Right ventricle myocardium inferior (tissue), 1 donor: Measurements from ENCODE around the gene RAB11FIP3. TPM values are rescaled to one million over a fixed set of nuclear protein-coding genes. Genes with fewer than 3 reads are reported as not detected.
"Not testable (repeated sequence)": the region's sequence is repeated elsewhere in the genome, so short reads cannot be mapped to it uniquely, and the experiment has no call there.

Source experiments
- ATAC-seq: fragments of 200-7000 bp; cut with Tn5 transposase; one replicate; pipeline ENCODE4 v1.9.1; 2020; ENCODE audit warnings: mild to moderate bottlenecking, moderate library complexity
- DNase-seq: peaks from one replicate; pipeline ENCODE4 v3.0.0; 2021; ENCODE audit errors: missing footprints
- intact Hi-C: fragments of 100-400 bp; cut with DNase I; formaldehyde crosslinking; loops from one replicate; pipeline ENCODE4 v1.11.0; 2022
- total RNA-seq: library from RNA; stranded (reverse); fragmentation: NEBNext Ultra II Directional; extraction: Animal tissue kit (Norgen Biotek cat#: 25700); gene quantifications from one replicate; pipeline ENCODE4 v1.2.1, GENCODE V29; 2021
- donor health status: DM: no; HTN: yes; CAD: no; lungs with severe emphysema.

The RAB11FIP3 gene
- total RNA-seq, 1 donor from 2014 or later = 23.3 TPM

DNA sequence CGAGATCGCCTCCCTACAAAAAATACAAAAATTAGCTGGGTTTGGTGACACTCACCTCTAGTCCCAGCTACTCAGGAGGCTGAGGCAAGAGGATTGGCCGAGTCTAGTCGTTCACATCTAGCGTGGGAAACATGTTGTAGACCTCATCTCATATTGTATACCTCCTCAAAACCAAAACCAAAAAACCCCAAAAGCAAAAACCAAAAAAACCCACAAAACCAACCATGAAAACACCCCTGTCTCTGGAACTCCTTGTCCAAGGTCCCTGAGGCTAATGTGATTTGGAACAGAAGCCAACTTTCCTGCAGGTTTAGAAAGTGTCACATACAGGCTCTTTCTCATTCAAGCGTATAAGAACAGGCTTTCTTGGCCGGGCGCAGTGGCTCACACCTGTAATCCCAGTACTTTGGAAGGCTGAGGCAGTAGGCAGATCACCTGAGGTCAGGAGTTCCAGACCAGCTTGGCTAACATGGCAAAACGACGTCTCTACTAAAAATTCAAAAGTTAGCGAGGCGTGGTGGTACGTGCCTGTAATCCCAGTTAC is 29.0 kb downstream of the RAB11FIP3 start:
- no peak for DNase-seq
- intact Hi-C loops = no loop called here
- ATAC-seq = no peak

DNA sequence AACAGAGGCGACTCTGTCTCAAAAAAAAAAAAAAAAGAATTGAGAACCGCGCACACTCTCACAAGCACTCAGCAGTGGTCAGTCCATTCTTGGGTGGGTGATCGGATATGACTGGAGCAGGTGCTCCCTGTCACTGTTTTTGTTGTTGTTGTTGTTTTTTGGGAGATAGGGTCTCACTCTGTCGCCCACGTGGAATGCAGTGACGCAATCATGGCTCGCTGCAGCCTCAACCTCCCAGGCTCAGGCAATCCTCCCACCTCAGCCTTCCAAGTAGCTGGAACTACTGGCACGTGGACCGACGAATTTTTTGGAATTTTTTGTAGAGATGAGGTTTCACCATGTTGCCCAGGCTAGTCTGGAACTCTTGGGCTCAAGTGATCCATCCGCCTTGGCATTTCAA is 30.0 kb downstream of the RAB11FIP3 start:
- no peak for ATAC-seq
- intact Hi-C loops = no loop called here
- DNase-seq = no peak

DNA sequence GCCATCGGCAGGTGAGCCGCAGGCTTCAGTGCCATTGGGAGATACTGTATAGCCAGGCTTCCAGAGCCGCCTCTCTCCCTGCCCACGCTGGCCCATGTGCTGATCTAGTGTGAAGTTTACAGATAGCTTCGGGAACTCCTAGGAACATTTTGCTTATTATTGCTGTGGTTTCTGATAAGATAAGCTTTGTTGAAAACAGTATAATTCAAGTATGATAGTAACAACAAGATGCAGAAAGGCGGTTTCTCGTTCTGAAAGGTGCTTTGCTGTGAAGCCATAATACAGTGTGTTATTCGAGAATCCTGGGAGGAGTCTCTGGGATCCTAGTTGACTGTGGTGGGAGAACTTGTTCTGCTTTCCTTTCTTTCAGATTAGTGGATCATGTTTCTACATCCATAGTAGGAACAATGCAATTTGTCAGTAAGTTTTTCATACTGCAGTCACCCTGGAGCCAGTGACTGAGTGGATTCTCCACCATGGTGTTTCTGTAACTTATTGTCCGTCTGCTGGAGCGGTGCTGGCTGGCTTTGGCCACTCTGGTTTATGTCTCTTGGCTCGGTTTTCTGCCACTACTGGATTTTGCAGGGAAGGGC is 31.5 kb downstream of the RAB11FIP3 start:
- DNase-seq (no peak), ATAC-seq (peak; percentile 44)
- intact Hi-C loops = no loop called here

DNA sequence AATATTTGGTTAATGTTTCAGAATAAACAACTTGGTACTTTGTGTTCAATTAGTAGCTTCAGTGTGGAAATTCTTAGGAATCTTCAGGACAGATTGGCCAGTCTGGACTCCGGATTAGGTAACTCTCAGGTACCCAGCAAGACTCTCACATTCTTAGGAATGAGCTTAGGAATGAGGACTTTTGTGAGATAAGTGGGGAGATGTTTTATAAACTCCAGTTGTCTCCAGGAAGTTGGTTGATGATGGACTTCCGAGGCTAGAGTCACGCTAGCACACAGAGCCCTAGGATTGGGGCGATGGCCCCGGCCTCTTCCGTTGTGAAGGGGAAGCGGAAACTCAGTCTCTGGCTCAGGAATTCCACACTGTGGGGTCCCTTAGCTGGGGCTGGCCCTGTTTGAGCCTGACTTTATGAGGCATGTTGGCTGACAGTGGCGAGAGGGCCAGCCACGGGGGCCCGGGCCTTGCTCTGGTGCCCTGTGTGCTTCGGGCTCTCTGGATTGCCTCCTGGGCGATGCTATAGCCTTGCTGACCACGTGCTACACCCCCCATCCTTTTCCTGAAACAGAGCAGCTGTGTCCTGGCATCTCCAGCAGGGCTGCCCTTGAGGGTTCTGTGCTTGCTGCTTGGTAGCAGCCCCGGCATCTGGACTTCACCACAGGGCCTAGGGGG is 32.4 kb downstream of the RAB11FIP3 start:
- ATAC-seq (peak; percentile 18), DNase-seq (no peak)
- intact Hi-C loops = no loop called here

- ATAC-seq (no peak), DNase-seq (no peak)
- intact Hi-C loops = no loop called here
Observed at GRCh38 chr16:459761-460160, 34.3 kb downstream of the RAB11FIP3 start.

DNA sequence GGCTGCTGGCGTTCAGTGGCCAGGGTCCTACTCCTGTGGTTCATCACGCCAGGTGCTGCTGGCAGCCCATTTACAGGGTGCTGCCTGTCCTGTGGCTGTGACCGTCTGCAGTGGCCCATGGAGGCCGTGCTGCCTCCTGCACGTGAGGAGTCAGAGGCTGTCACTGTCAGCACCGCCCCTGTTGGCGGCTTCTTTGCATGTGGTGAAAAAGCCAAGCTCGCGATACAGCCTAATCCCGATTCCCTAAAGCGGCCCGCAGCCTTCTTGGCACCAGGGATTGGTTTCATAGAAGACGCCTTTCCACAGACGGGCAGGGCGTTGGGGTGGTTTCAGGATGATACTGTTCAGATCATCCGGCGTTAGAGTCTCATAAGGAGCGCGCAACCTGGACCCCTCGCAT is 35.3 kb downstream of the RAB11FIP3 start:
- ATAC-seq (no peak), DNase-seq (no peak)
- intact Hi-C loops = no loop called here

- no peak for DNase-seq
- intact Hi-C loops = no loop called here
- ATAC-seq = no peak
Observed at GRCh38 chr16:463071-463470, 37.6 kb downstream of the RAB11FIP3 start.

DNA sequence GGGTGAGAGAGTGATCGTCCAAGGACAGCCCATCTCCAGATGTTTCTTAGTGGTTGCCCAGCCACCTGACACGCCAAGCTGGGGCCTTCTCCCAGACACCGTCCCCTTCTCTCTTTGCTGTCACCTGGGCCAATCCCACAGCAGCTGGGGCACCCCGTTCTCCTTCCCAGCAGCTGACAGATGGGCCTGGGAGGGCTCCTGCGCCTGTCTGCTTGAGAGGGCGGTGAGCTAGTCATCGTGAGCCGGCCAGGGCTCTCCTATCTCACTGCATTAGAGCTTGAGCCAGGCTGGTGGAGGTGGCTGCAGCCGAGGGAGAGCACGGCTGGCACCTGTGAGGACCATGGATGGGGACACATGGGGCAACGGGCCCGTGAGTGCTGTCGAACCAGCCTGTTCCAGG is 41.2 kb downstream of the RAB11FIP3 start:
- no peak for DNase-seq
- ATAC-seq = no peak
- intact Hi-C loops = no loop called here

GRCh38 chr16:467249-467871 is 41.9 kb downstream of the RAB11FIP3 start:
- ATAC-seq, intact Hi-C loops, DNase-seq: not testable (repeated sequence)

DNA sequence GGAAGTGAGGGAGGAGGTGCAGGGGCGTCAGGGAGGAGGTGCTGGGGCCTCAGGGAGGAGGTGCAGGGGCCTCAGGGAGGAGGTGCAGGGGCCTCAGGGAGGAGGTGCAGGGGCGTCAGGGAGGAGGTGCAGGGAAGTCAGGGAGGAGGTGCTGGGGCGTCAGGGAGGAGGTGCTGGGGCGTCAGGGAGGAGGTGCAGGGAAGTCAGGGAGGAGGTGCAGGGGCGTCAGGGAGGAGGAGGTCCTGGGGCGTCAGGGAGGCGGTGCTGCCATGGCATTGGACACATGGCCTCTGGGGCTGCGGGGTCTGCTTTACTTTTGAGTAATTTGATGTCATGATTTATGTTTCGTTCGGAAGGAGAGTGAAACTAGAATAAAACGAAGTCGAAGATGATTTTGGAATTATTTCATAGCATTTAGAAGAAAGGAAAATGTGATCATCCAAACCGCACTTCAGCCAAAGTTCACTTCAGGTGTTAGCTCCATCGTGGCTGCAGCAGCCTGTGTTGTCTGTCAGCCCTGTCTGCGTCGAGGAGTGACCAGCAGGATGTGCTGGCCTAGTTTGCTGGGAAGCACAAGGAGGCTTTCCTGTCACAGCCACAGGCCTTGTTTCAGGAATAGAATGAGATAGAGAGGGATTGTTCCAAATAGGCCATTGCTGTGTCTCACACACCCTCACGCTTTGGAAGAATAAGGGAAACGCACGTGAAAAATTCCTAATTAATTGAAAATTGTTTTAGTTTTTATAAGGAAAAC is 42.8 kb downstream of the RAB11FIP3 start:
- DNase-seq = no peak
- ATAC-seq = no peak
- intact Hi-C loops = no loop called here

DNA sequence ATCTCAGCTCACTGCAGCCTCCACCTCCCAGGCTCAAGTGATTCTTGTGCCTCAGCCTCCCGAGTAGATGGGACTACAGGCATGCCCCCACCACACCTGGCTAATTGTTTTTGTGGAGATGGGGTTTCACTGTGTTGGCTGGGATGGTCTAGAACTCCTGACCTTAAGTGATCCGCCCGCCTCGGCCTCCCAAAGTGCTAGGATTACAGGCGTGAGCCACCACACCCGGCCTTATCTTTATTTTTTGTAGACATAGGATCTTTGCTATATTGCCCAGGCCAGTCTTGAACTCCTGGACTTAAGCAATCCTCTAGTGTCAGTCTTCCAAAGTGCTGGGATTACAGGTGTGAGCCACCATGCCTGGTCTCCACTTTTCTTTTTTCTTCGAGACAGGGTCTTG is 44.0 kb downstream of the RAB11FIP3 start:
- DNase-seq, ATAC-seq, intact Hi-C loops: not testable (repeated sequence)

GRCh38 chr16:470418-470817 is 45.0 kb downstream of the RAB11FIP3 start:
- intact Hi-C loops = loop anchor here (5.0 kb wide), 1 partner anchor 43 kb away; the partner anchor contains the start of gene RAB11FIP3
- ATAC-seq (no peak), DNase-seq (no peak)

DNA sequence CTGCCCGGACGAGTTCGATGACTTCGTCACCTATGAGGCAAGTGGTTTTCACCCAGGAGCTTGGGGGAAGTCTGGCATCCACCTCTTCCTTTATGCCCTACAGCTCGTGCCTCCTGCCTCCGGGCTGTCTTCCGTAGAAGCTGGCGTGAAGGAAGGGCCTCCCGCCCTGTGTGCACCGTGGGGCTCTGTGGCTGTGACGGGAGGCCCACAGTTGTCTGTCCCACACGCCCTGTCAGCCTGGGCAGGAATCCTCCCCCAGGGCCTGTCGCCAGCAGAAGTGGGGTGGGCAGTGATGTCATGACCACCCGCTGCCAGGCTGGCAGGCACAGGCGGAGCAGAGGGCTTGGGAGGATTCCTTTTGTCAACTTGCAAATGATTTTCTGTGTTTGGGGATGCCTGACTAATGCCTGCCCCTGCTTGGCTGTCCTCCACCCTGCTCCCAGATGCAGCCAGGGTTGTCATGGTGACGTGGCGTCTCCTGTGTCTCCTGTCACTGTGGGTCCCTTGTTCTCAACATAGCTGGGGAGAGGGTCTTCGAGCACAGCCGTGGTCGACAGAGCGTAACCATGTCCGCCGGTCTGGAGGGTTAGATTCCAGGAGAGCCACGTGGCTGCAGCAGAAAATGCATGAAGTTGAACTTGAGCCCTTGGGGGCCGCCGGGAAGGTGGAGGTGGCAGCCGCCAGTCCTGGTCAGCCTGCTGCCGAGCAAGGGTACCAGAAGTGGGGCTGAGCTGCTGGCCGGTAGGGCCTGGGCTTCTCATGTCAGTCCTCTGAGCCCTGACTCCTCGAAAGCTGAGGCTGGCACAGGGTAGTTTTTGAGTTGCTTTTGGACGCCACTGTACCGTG is 46.1 kb downstream of the RAB11FIP3 start:
- DNase-seq (no peak), ATAC-seq (peak; percentile 24)
- intact Hi-C loops = loop anchor here (5.0 kb wide), 1 partner anchor 44 kb away; the partner anchor contains the start of gene RAB11FIP3

DNA sequence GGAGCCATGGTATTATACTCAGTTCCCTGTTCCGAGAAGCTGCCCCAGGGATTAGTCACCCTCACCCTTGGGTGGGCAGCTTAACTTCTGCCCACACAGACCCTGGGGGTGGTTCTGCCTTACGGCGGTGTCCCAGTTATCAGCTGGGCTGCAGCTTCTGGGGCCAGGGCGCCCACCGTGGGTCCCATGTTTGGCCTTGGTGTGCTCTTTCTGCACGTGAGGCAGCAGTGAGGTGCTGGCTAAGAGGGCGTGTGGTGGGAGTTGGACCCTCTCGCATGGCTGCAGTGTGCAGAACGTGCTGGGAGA is 46.7 kb downstream of the RAB11FIP3 start:
- intact Hi-C loops = loop anchor here (5.0 kb wide), 1 partner anchor 45 kb away; the partner anchor contains the start of gene RAB11FIP3
- no peak for ATAC-seq

DNA sequence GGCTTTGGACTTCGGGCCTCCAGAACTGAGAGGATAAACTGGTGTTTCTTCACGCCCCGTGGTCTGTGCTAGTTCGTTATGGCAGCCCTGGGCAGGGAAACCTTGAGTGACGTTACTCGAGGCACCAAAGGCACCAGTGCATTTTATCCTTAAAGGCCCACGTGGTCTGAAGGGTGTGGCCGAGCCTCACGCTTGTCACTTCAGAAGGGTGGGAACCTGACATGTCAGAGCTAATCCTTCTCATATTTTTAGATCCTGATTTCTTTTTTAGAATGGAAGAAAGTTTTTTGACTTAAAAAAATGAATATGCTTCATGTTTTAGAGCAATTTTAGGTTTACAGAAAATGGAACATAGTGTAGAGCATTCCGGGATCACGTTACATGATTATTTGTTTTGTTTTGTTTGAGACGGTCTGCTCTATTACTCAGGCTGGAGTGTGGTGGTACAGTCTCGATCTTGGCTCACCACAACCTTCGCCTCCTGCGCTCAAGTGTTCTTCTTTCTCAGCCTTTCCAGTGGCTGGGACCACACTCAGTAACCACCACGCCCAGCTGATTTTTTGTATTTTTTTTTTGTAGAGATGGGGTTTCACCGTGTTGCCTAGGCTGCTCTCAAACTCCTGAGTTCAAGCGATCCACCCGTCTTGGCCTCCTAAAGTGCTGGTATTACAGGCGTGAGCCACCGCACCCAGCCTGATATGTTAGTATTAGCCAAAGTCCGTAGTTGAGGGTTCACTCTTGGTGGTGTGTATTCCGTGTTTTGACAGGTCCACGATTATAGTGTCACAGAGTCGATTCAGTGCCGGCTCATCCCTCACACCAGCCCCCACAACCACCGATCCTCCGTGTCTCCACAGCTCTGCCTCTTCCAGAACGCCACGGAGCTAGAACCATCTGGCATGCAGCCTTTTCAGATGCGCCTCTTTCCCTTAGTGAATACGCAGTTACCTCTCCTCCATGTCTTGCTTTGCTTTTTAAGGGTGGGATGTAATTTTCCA is 47.9 kb downstream of the RAB11FIP3 start:
- DNase-seq = no peak
- intact Hi-C loops = loop anchor here (5.0 kb wide), 1 partner anchor 46 kb away; the partner anchor contains the start of gene RAB11FIP3
- ATAC-seq = no peak

More for the DNA sequence above, 46.7 kb downstream of the RAB11FIP3 start:
- no peak for DNase-seq

DNA sequence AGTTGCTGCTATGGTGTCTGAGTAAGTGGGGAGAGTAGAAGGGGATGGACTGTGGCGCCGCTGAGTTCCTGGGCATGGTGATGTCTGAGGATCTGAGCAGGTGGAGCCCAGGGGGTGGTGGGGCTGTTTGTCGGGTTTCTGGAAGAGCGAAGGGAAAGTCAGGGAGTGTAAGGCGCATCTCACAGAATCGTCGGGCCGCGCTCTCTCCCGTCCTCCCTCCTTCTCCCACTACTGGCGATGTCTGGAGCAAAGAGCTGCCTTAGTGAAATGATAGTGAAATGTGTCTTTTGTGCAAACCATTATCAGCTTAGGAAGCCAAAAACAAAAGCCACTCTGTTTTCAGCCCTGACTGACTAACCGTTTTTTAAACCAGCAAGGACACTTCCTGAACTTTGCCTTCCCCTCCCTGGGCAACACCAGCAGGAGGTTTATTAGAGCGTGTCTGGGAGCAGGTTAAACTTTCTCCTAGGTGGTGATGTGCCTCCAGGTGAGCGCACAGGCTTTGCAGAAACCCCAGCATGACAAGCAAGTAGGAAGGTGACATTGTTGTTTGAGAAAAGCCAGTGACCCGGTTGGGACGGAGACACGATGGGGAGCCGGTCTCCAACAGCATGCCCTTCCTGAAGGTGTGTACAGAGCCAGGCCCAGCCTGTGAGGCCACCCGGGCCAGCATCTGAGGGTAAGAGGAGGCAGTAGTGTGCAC is 49.1 kb downstream of the RAB11FIP3 start:
- ATAC-seq (no peak), DNase-seq (no peak)
- intact Hi-C loops = loop anchor here (5.0 kb wide), 1 partner anchor 47 kb away; the partner anchor contains the start of gene RAB11FIP3
